Nephron progenitor cell (in vitro differentiated cells): ENCODE data around the gene ILK.

ENCODE experiments used
- DNase-seq: peaks from one replicate; pipeline ENCODE4 v3.0.0; 2021
- H3K27ac Mint-ChIP-seq: 2 replicates; pipeline ENCODE4 v1.8.0; 2021; ENCODE audit warnings: mild to moderate bottlenecking, moderate library complexity, mixed read lengths
- H3K27me3 Mint-ChIP-seq: 2 replicates; pipeline ENCODE4 v1.8.0; 2021; ENCODE audit warnings: mild to moderate bottlenecking, low read depth, mixed read lengths; ENCODE audit not compliant: poor library complexity
- H3K36me3 Mint-ChIP-seq: 2 replicates; pipeline ENCODE4 v1.8.0; 2021; ENCODE audit warnings: low read depth, mixed read lengths
- H3K4me1 Mint-ChIP-seq: 2 replicates; pipeline ENCODE4 v1.8.0; 2021; ENCODE audit warnings: mixed read lengths
- H3K4me3 Mint-ChIP-seq: 2 replicates; pipeline ENCODE4 v1.8.0; 2021; ENCODE audit warnings: mild to moderate bottlenecking, moderate library complexity, mixed read lengths
- H3K9me3 Mint-ChIP-seq: 2 replicates; pipeline ENCODE4 v1.8.0; 2021; ENCODE audit warnings: mild to moderate bottlenecking, moderate library complexity, mixed read lengths
- CTCF ChIP-seq: fragments of 200-600 bp; sonication (generic); IDR thresholded peaks from 2 replicates; pipeline ENCODE4 v1.5.0; 2021; ENCODE audit warnings: antibody characterized with exemption

ILK gene

GRCh38 chr11:6615882-6616585 is 12.5 kb downstream of the ILK start:
- no peak for TF ChIP-seq CTCF
- Mint-ChIP-seq H3K9me3 (no peaks in the 10 kb centered on the region), H3K4me1 (peaks cover 4% of the 10 kb centered on the region), H3K4me3 (no peak overlapping the region), H3K36me3 (peaks cover 15% of the 10 kb centered on the region), H3K27me3 (no peaks in the 10 kb centered on the region), H3K27ac (no peak overlapping the region)
- DNase-seq: no peak

- TF ChIP-seq CTCF: no peak
- peaks cover 4% of the 10 kb centered on the region for H3K4me1 Mint-ChIP-seq
- no peak overlapping the region for H3K27ac Mint-ChIP-seq
- H3K4me3 Mint-ChIP-seq: no peak overlapping the region
- no peak for DNase-seq
- H3K36me3 Mint-ChIP-seq: peaks cover 15% of the 10 kb centered on the region
- H3K9me3 Mint-ChIP-seq: no peaks in the 10 kb centered on the region
- H3K27me3 Mint-ChIP-seq: no peaks in the 10 kb centered on the region
These were observed 13.1 kb downstream of the ILK start for GRCh38 chr11:6616596-6617250.

- Mint-ChIP-seq H3K4me1 (peaks cover 4% of the 10 kb centered on the region), H3K4me3 (no peak overlapping the region), H3K9me3 (no peaks in the 10 kb centered on the region), H3K27me3 (no peaks in the 10 kb centered on the region), H3K36me3 (peaks cover 15% of the 10 kb centered on the region), H3K27ac (no peak overlapping the region)
- DNase-seq: no peak
- no peak for TF ChIP-seq CTCF
These were observed 13.8 kb downstream of the ILK start for GRCh38 chr11:6617315-6617781.

GRCh38 chr11:6618117-6619003 is 14.8 kb downstream of the ILK start:
- Mint-ChIP-seq H3K27ac (no peak overlapping the region), H3K4me1 (peaks cover 4% of the 10 kb centered on the region), H3K27me3 (no peaks in the 10 kb centered on the region)

More at GRCh38 chr11:6618117-6619003, 14.8 kb downstream of the ILK start:
- H3K4me3 Mint-ChIP-seq: no peak overlapping the region
- no peaks in the 10 kb centered on the region for H3K9me3 Mint-ChIP-seq
- TF ChIP-seq CTCF: no peak
- DNase-seq: no peak
- H3K36me3 Mint-ChIP-seq: peaks cover 15% of the 10 kb centered on the region
